HL-60 (cell line): ENCODE measurements around the gene RAC3.

Source experiments
- GABPA ChIP-seq: IDR thresholded peaks from 2 replicates; pipeline ENCODE4 v1.6.1; 2012; ENCODE audit warnings: low read depth
- TF ChIP-seq, protein P1 (sequence below): IDR thresholded peaks from one replicate; pipeline ENCODE4 v1.5.1; 2011; ENCODE audit warnings: low read length, control low read depth, inconsistent platforms; ENCODE audit not compliant: insufficient read depth
- TF ChIP-seq, protein P2 (sequence below): IDR thresholded peaks from 2 replicates; pipeline ENCODE4 v1.6.1; 2012; ENCODE audit warnings: low read depth; ENCODE audit not compliant: insufficient replicate concordance

GRCh38 chr17:82076018-82076784 is 44.7 kb downstream of the RAC3 start:
- TF ChIP-seq, protein P1, sequence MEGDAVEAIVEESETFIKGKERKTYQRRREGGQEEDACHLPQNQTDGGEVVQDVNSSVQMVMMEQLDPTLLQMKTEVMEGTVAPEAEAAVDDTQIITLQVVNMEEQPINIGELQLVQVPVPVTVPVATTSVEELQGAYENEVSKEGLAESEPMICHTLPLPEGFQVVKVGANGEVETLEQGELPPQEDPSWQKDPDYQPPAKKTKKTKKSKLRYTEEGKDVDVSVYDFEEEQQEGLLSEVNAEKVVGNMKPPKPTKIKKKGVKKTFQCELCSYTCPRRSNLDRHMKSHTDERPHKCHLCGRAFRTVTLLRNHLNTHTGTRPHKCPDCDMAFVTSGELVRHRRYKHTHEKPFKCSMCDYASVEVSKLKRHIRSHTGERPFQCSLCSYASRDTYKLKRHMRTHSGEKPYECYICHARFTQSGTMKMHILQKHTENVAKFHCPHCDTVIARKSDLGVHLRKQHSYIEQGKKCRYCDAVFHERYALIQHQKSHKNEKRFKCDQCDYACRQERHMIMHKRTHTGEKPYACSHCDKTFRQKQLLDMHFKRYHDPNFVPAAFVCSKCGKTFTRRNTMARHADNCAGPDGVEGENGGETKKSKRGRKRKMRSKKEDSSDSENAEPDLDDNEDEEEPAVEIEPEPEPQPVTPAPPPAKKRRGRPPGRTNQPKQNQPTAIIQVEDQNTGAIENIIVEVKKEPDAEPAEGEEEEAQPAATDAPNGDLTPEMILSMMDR, result no peak
- TF ChIP-seq GABPA, result no peak
- TF ChIP-seq, protein P2, sequence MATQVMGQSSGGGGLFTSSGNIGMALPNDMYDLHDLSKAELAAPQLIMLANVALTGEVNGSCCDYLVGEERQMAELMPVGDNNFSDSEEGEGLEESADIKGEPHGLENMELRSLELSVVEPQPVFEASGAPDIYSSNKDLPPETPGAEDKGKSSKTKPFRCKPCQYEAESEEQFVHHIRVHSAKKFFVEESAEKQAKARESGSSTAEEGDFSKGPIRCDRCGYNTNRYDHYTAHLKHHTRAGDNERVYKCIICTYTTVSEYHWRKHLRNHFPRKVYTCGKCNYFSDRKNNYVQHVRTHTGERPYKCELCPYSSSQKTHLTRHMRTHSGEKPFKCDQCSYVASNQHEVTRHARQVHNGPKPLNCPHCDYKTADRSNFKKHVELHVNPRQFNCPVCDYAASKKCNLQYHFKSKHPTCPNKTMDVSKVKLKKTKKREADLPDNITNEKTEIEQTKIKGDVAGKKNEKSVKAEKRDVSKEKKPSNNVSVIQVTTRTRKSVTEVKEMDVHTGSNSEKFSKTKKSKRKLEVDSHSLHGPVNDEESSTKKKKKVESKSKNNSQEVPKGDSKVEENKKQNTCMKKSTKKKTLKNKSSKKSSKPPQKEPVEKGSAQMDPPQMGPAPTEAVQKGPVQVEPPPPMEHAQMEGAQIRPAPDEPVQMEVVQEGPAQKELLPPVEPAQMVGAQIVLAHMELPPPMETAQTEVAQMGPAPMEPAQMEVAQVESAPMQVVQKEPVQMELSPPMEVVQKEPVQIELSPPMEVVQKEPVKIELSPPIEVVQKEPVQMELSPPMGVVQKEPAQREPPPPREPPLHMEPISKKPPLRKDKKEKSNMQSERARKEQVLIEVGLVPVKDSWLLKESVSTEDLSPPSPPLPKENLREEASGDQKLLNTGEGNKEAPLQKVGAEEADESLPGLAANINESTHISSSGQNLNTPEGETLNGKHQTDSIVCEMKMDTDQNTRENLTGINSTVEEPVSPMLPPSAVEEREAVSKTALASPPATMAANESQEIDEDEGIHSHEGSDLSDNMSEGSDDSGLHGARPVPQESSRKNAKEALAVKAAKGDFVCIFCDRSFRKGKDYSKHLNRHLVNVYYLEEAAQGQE, result no peak
